H7 (cell line): ENCODE results near the gene EIF2A. TPM values are rescaled to one million over a fixed set of nuclear protein-coding genes. Genes with fewer than 3 reads are reported as not detected.
"Not testable (repeated sequence)": the region's sequence is repeated elsewhere in the genome, so short reads cannot be mapped to it uniquely, and the experiment has no call there.

Experiments
- DNase-seq: peaks from one replicate; pipeline ENCODE4 v3.0.0; 2012
- H3K27me3 ChIP-seq: 2 replicates; pipeline ENCODE4 v1.6.0; 2011; ENCODE audit warnings: mild to moderate bottlenecking, low read length; ENCODE audit not compliant: control insufficient read depth, insufficient read depth
- H3K36me3 ChIP-seq: replicated peaks from 2 replicates; pipeline ENCODE4 v1.5.1; 2011; ENCODE audit warnings: low read length; ENCODE audit not compliant: control insufficient read depth, insufficient read depth
- H3K4me3 ChIP-seq: 2 replicates; pipeline ENCODE4 v1.5.1; 2011; ENCODE audit warnings: low read depth, mild to moderate bottlenecking, control low read depth, low read length, moderate library complexity; ENCODE audit not compliant: insufficient read depth
- total RNA-seq: library from RNA; depleted of rRNA; stranded (reverse); fragments of >200 nt; shearing (Covaris generic); gene quantifications from 2 replicates; pipeline ENCODE4 v1.2.3, GENCODE V29; 2014

The EIF2A gene
- total RNA-seq, 1 experiment from 2014 or later = 81.3 TPM

DNA sequence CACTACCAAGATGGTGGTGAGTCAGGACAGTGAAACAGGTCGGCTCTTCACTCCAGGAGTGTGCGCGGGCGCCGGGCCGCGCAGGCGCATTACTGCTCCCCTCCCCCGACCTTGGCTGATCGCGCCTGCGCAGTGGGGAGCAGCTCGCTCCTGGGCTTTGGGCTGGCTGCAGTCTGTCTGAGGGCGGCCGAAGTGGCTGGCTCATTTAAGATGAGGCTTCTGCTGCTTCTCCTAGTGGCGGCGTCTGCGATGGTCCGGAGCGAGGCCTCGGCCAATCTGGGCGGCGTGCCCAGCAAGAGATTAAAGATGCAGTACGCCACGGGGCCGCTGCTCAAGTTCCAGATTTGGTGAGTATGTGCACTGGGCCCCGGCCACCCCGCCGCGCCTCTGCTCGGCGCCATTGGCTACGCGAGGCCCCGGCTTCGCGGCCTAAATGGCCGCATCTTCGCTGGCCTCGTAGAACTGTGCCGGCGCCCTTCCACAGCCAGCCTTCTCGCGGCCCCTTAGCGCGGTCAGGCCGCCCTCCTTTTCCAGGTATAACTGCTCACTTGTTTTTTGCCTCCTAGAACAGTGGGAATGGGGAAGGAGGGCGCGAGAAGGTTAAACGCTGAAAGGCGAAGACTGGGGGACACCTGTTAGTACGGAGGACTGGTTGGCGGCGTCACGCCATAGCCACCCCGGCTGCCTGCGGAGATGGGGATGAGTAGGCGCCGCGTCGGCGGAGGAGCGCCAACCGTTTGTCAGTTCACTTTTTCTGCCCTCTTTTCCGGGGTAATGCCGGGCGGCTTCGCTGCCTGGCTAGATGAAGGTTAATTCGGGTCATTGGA lies 56.8 kb downstream of the EIF2A start, which contains the start of gene SELENOT:
TSS of gene SELENOT (plus strand) at position 169 of the 827 bp plus-strand sequence. CDS start at position 211, 42 bp downstream.
- no peaks in the 10 kb centered on the region for H3K36me3 ChIP-seq
- peak within 1 kb of the TSS; percentile 81 for H3K4me3 ChIP-seq
- no peaks in the 10 kb centered on the region for H3K27me3 ChIP-seq
- peak; percentile 97 for DNase-seq

DNA sequence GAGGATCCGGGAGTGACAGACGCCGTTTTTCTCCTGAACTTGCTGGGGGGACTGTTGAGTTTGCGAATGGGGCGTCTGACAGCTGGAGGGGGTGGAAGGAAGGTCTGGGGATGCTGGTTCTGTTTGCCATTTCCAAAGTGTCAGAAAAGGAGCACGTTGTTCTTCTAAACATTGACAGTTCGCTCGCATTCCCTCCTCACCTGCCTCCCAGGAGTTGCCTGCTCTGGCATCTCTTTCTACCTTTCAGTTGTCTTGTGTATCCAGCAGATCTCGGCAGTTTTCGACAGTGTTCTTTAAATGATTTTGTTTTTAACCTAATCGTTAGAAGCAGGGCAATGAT lies 57.4 kb downstream of the EIF2A start:
- Histone ChIP-seq H3K27me3 (no peaks in the 10 kb centered on the region), H3K36me3 (no peaks in the 10 kb centered on the region)
- DNase-seq = peak; percentile 47

DNA sequence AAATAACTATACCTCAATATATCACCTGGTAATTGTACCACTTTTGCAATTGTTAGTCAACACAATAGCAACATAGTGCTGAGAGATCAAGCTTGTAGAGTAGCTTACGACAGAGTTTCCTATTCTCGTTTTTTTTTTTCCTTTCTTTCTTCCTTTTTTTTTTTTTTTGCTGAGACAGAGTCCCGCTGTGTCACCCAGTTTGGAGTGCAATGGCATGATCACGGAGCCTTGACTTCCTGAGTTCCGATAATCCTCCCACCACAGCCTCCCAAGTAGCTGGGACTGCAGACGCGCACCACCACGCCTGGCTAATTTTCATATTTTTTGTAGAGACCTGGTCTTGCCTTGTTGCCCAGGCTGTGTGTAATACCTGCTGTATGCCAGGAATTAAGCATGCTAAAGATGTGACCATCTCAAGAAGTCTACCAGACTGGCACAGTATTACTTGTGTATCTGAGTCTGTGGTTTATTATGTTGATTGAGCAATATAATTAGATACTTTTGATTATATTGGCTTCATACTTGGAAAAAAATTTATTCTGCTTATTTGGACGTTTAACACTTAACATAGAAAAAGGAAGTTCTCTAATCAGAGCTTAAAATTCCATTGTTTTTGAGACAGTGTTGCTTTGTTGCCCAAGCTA lies 59.5 kb downstream of the EIF2A start:
- Histone ChIP-seq H3K27me3 (no peaks in the 10 kb centered on the region), H3K4me3 (no peak overlapping the region), H3K36me3 (no peaks in the 10 kb centered on the region)
- DNase-seq = no peak

More for the DNA sequence above, 57.4 kb downstream of the EIF2A start:
- H3K4me3 ChIP-seq = peak overlapping the region; percentile 81

DNA sequence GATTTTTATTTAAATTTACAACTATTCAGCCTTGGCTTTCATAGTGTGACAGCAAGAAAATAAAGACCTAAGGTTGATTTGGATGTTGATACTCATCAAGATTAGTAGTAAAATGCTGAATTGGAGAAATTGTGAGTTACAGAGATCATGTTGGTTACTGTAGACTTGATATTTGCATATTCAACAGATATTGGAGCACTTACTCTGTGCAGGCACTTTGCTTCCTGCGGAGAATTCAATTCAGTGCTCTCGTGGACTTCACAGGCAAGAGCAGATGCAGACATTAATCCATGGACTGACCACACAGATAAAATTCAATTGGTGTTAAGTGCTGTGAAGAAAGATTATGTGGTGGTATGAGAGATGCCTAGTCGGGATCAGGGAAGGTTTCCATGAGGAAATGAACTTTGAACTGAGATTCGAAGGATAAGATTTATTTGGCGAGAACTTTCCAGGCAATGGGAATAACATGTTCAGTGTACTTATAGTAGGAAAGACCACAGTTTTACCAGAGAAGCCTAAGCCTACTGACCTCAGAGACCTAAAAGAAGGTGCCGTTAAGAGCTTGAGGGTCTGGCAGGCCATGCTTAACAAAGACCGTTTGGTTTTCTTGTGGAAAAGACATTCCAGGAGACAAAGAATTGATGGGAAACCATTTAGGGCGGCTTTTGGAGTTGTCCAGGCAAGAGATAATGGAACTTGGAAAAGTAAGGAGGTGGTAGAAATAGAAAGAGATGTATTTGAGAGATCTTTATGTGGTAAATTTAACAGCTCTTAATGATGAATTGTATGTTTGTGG lies 60.9 kb downstream of the EIF2A start:
- Histone ChIP-seq H3K27me3 (no peaks in the 10 kb centered on the region), H3K36me3 (no peaks in the 10 kb centered on the region), H3K4me3 (no peak overlapping the region)
- DNase-seq = no peak

DNA sequence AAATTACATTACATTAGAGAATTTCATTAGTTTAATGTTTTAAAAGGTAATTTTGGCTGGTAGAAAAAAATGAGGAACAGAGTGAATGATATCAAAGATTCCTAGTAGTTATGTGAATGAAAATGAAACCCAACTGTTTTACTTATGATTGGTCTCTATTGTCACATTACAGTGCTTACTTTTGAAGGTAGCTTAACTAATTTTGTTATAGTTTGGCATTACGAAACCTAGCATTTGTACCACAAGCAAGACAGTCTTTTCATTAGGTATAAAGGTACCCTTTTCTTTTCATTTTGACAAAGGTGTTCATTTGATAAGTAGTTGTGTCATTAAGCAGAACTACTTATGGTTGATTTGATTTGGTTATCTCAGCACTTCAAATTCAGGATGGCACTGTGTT lies 63.4 kb downstream of the EIF2A start:
- Histone ChIP-seq H3K36me3 (no peaks in the 10 kb centered on the region), H3K27me3 (no peaks in the 10 kb centered on the region), H3K4me3 (no peak overlapping the region)
- DNase-seq = no peak

DNA sequence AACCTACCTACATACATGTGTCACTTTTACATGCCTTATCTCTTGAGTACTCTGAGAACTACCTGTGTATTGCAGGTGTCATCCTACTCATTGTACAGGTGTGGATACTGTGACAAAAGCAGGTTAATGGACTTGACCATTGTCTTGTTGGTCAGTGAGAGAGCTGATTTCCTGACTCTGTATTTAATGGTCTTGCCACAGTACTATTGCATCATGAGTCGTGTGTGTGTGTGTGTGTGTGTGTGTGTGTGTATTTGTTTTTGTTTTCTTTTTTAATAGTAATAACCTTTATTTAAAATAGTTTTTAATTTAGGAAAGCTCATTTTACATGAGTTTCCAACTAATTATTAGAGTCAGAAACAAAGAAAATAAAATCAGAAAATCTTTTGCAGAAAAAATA lies 64.2 kb downstream of the EIF2A start:
- no peak overlapping the region for H3K4me3 ChIP-seq

DNA sequence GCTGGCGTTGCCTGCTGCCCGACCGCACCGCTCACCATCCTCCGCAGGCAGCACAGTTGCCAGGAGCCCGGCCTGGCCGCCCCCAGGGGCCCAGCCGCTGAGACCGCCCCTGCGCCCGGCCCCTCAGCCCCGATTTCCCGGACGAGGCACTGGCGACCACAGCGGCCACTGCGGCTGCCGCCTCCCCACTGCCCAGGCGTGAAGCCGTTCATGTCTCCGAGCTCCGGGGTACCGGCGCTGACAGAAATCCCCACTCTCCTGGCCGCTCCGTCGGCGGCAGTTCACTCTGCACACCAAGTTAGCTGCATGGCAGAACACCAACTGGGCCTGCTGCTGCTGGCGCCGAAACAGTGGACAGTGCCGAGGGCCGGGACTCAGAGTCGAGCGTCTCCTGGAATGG lies 65.1 kb downstream of the EIF2A start:
- Histone ChIP-seq H3K27me3 (no peaks in the 10 kb centered on the region), H3K36me3 (no peaks in the 10 kb centered on the region), H3K4me3 (no peak overlapping the region)
- DNase-seq = no peak

More for the DNA sequence above, 64.2 kb downstream of the EIF2A start:
- DNase-seq = no peak
- no peaks in the 10 kb centered on the region for H3K27me3 ChIP-seq
- H3K36me3 ChIP-seq = no peaks in the 10 kb centered on the region

DNA sequence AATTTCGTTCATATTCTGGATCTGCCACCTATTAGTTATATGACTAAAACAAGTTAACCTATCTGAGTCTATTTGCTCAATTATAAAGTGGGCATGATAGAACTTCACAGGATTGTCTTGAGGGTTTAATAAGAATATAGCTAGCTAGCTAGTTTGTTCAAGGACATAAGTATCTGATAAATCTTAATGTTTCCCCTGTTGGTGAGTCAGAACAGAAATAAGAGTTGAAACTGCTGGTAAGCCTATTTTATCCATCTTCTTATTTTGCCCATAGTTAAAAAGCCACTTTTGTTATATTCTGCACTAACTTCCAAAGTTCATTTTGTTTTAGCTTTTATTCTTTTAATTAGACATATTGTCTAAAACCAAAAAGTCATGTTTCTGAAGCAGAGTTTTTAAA lies 65.9 kb downstream of the EIF2A start:
- H3K4me3 ChIP-seq = no peak overlapping the region
- H3K36me3 ChIP-seq = no peaks in the 10 kb centered on the region
- DNase-seq = no peak
- H3K27me3 ChIP-seq = no peaks in the 10 kb centered on the region

DNA sequence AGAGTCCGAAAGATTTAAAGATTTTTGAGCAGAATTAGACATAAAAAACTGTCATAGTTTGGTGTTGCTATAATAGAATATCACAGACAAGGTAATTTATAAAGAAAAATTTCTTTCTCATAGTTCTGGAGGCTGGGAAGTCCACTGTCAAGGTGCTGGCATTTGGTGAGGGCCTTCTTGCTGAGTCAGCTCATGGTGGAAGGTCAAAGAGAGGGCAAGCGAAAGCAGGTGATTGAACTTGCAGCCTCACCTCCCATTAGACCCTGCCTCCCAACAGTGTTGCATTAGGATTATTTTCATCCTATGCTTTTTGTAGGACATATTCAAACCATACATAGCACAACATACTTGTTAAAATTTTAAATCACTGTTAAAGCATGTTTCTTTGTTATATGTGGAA lies 66.4 kb downstream of the EIF2A start:
- no peaks in the 10 kb centered on the region for H3K27me3 ChIP-seq
- DNase-seq = no peak
- no peak overlapping the region for H3K4me3 ChIP-seq
- H3K36me3 ChIP-seq = no peaks in the 10 kb centered on the region

DNA sequence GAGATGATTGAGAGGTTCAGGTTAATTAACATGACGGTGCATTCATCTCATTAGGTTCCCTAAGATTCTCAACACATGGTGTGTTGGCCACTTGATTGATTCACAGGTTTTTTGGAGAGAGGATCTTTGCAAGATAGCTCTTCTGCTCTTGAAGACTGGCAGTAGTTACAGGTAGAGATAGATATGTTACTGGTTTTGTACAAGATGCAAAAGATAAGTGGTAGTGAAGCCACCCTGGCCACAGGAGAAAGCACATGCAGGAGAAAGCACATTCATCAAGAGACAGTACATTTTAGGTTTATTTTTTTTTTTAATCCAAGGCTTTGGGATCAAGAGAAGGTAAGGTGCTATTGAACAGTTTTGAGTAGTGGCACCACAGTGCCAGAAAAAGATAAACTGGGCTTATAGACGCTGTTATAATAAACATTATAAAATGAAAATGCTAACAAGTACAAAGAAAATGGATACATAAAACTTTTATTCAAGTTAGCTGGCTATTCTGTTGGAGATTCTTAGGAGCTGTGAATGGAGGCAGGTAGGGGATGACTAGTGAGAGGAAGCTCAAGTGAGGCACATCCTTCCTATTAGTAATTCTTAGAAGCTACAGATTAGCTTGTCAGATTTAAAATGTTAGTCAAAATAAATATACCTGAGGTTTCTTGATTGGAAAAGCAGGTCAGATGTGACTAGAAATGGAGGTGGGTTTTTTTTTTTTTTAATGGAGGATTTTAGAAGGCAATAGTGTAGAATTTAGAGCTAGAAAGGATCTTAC lies 67.3 kb downstream of the EIF2A start:
- DNase-seq = no peak
- Histone ChIP-seq H3K27me3 (no peaks in the 10 kb centered on the region), H3K36me3 (no peaks in the 10 kb centered on the region), H3K4me3 (no peak overlapping the region)

DNA sequence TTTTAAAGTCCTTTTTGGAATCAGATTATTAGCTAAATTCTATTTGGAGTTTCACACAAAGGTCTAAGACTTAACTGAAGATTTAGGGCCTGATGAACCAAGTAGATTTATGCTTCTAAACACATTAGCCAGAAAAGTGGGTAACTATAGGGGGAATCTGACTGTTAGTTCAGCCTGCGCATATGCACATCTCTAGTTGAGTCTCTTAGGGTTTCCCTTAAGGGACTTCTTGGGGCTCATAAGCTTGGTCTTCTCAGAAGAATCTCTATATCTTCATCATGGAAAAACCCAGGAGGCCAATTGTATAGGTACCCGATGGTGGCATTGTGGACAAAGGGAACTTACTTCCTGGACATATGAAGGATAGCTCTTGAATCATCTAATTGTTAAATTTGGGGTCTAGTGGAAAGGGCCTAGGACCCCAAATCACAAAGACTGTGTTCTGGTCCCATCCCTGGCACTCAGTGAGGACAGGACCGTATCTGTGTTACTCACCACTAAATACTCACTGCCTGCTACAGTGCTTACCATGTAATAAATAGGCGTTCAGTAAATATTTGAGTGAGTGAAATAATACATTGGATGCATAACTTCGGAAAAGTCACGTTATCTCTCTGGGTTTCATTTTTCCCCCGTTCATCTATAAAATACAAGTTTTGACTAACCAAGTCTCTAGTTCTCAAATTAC lies 73.6 kb downstream of the EIF2A start:
- no peaks in the 10 kb centered on the region for H3K27me3 ChIP-seq
- no peaks in the 10 kb centered on the region; the same call in 1 of the 2 replicates for H3K36me3 ChIP-seq
- no peak overlapping the region for H3K4me3 ChIP-seq
- no peak for DNase-seq

DNA sequence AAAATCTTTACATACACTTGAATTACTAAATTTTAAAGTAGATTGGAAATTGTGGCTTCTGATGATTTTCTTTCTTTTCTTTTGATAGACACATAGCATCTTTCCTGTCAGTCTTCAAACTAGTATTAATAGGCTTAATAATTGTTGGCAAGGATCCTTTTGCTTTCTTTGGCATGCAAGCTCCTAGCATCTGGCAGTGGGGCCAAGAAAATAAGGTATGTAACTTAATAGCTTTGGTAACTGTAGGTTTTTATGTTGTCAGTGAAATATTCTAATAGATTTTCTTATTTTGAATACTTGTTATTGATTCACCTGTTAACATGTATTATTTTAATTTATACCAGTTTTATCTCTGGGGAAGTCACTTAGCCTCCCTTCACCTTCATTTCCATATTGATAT lies 76.4 kb downstream of the EIF2A start:
- not testable (repeated sequence) for H3K36me3 ChIP-seq, H3K27me3 ChIP-seq, DNase-seq, H3K4me3 ChIP-seq

DNA sequence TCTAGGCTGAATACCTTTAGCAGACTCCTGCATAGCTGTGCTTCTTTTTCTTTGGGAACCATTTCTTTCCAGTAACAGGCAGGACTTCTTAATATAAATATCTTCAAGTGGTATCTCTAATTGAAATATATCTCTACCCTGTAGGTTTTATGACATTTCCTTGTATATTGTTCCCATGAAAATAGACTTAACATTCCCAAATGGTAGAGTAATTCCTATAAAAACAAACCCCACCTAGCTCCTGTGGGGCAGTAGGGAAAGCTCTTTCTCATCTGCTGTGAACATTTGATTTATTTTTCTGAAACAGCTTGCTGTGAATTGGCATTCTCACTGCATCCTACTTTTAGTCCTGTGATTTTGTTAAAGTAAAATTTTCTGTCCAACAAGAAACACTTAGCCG lies 77.4 kb downstream of the EIF2A start:
- Histone ChIP-seq H3K27me3 (no peaks in the 10 kb centered on the region), H3K36me3 (peaks cover 3% of the 10 kb centered on the region), H3K4me3 (no peak overlapping the region)
- DNase-seq = no peak
